SW480 (cell line): ENCODE data around the gene MAP3K19.
A peak's percentile ranks its signal among the peaks of the same experiment; 100 is the strongest.

Experiments used
- DNase-seq: peaks from one replicate; pipeline ENCODE4 v3.0.0-alpha.2; 2016; ENCODE audit warnings: low spot score

MAP3K19 gene

GRCh38 chr2:134932864-134933526 is 114.3 kb downstream of the MAP3K19 start:
- no peak for DNase-seq

DNA sequence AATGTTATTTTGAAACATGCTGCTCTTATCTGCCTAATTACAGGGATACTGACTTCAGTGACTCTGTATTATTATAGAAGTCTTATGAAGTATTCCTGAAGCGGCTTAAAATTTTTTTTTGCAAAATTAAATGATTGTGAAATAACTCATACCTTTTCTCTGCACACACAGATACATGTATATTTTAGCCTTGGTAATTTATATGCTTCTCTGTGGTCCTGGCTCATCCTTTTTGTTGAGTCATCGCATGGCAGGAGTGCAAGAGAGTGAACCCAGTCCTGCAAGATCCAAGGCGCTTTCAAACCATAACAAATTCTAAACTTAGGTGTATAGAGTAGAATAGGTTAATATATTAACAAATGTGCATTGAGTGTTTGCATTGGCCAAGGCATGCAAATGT is 120.1 kb downstream of the MAP3K19 start:
- no peak for DNase-seq

DNA sequence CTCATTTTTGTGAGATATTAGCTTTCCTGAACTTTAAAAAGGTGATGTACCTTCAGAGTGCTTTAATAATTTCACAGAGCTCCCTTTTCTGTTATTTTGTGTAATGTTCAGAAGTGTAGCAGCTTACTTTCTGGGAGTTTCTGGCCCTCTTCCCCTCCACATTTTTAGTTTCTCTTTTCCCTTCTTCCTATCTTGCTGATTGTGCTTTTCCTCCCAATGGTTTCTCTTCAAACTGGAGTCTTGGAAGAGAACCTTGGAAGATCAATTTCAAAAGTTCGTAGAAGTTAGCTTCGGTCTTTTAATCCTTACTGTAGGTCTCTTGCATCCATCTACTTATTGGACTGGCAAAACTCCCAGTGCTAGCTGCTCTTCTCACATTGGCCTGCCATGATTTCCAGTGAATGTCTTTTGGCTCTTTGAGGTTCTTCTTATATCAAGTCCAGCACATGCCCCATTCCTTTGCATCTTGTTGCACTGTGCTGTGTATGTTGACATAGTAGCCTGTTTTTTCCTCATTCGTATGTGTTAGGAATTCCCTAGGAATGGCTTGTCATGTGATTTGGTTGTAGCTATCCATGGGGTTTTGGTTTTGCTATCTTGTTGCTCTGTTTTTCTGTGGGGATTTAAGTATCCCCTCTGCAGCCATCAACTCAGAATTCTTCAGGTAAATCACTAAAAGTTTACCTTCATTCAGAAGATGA is 120.9 kb downstream of the MAP3K19 start:
- DNase-seq: no peak

GRCh38 chr2:134924912-134925311 is 122.3 kb downstream of the MAP3K19 start:
- no peak for DNase-seq

DNA sequence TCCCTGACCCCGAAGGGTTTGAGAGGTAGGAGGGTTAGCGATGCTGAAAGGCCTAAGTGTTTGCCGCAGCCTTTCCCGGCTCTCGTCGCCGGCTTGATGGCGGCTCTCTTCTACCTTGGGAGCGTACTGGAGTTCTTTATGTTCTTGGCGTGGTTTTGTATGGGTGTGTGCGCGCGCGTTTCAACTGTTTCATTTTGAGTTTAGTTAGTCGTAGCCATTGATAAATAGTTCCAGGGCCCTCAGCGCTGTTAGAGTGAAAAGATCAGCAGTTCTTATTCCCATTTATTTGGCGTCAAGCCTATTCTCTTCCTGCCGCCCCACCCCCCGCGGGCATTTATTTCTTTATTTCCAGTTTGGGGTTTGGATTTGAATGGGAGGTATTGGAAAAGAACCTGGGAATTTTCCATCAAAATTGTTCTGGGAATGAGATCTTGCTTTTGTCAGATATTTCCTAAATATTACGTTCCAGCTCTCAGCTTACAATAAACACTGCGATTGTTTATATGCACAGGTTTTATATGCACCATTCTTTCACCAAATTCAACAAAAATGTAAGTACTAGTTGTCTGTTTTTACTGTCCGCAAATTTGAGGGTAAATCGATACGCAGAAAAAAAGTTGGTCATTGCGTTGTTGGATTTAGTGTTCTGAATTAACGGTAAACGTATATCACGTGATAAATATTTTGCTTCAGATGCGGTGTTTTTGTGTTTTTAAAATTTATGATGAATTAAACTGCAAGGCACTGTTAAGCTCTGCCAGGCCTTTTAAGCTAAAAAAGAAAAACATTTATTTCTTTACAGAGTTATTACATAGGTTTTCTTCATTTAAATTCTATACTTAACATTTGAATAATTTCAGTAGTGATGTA is 127.7 kb downstream of the MAP3K19 start:
- DNase-seq: peak; percentile 62

GRCh38 chr2:134918526-134919340 is 128.5 kb downstream of the MAP3K19 start, which contains the start of gene CCNT2:
Gene CCNT2, plus strand, starts transcription at chr2:134918822. Its CDS starts 33 bp downstream, at chr2:134918855.
- peak; percentile 99 for DNase-seq

DNA sequence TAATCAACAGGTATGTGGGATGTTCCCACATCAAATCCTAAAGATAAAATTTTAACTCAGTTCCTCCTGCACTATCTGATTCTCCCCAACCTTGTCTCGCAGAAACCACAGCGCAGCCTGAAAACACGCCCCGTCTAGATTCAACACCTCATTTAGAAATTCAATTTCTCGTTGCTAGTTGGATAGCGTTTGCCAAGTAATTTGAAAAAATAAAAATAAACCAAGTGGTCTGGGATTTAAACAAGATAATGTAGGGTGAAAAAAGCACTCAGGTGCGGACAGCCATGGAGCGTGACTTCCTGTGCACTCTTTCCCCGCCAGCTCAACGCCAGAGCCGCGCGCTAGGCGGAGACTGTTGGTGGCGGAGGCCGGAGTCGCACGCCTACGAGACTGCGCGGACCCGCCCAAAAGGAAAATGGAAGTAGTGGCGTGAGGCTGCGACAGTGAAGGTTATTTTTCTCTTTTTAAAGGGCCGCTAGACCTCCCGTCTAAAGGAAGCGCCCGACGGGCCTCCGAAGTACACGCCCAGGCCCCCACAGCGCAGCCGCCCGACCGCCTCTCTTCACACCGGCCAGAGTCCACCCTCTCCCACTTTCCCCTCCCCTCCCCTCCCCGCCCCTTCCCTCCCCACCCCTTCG is 129.2 kb downstream of the MAP3K19 start:
- DNase-seq: peak; percentile 96

- DNase-seq: no peak
Observed at GRCh38 chr2:134917360-134917865, 129.8 kb downstream of the MAP3K19 start.
